OCI-LY1 (cell line): Measurements from ENCODE around the gene SHROOM3.

Experiments used
- CTCF ChIP-seq: fragments of 200-600 bp; sonication (generic), shearing (Covaris generic); IDR thresholded peaks from 2 replicates; pipeline ENCODE4 v1.5.1; 2017; ENCODE audit warnings: mild to moderate bottlenecking, antibody characterized with exemption, low read length, moderate library complexity, mixed read lengths
- EZH2 ChIP-seq: fragments of 200-600 bp; sonication (generic), shearing (Covaris generic); IDR thresholded peaks from 2 replicates; pipeline ENCODE4 v1.8.0; 2017; ENCODE audit warnings: borderline replicate concordance, mixed run types, mild to moderate bottlenecking, antibody characterized with exemption, low read length, moderate library complexity, mixed read lengths

GRCh38 chr4:76590798-76591281 lies 155.8 kb downstream of the SHROOM3 start:
- TF ChIP-seq CTCF (no peak), EZH2 (no peak)
